GM19035 (cell line): ENCODE measurements around the gene MSMB.
"Not testable (repeated sequence)": the region's sequence is repeated elsewhere in the genome, so short reads cannot be mapped to it uniquely, and the experiment has no call there.

Experiments used
- ATAC-seq: cut with Tn5 transposase; IDR thresholded peaks from one replicate; pipeline ENCODE4 v1.9.1; 2021; ENCODE audit not compliant: unreplicated experiment

The MSMB gene

DNA sequence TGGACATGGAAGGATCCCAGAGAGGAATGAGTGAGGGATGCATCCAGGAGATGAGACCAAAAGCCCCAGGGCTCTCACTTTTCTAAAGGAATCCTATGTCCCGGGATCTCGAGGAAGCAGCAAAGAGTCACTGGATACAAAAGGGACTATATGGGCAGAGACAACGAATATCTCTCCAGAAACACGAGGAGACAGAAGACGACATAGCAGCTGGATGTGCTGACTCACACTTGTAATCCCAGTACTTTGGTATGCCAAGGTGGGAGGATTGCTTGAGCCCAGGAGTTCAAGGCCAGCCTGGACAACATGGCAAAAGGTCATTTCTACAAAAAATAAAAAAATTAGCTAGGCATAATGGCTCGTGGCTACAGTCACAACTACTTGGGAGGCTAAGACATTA, 24.7 kb upstream of the MSMB start:
- ATAC-seq: no peak

DNA sequence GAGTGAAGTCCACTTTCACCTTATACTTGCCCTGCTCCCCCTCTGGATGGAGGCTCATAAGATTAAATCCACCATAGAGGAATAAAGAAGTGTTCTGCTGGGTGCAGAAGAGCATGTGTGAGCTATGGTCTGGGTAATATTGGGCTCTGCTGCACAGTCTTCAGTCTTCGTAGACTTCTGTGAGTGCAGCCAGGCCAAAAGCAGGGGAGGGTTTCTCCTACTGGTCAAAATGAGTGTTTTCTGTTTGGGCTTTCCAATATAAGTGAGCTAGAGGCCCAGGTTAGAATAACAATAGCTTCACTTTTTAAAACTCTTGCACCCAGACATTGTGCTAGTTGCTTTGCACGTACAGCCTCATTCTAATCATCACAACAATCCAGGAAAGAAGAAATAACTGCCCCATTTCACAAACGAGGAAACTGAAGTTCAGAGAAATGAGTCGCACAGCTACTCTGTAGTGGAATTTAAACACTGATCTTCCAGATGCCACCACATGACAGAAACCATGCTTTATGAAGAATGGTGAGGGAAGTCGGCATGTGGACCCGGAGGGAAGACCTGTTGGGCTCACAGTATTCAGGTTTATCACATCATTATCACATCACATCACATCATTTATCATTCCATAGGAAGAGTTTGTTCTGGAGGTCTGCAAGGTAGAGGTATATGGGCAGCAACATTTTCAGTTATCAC, 23.8 kb upstream of the MSMB start:
- no peak for ATAC-seq

DNA sequence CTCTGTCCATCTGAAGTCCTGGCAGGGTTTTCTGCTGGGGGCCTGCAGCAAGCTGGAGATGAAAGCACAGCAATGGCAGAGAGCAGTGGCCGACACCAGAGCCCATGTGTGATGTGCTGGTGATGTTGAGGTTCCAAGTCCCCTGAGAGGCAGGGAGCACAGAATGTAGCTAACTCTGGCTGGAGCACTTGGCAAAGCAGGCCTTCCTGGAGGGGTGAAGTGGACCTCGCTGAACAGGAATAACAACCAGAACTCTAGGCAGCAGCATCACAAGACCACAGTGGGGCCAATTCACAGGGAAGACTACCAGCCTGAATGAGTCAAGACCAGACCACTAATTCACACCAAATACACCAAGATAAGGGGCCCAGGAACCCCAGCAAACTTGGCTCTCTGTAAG, 22.8 kb upstream of the MSMB start:
- ATAC-seq: no peak

DNA sequence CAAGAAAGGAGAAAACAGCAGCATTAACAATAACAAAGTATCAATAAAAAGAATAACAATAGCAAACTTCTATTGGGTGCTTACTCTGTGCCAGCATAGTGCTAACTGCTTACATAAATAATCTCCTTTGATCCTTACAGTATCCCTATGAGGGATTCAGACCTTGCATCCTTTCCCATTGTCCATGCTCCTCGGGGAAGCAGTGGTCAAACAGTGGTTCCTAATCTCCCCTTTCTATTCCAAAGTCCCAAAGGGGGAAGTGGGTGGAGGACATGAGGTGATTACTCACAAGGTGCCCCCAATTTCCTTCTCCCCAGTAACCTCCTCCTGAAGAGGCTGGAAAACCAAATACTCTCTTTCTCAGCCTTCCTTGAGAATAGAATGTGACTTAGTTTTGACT, 22.0 kb upstream of the MSMB start:
- no peak for ATAC-seq

- no peak for ATAC-seq
Measured at GRCh38 chr10:46064269-46064817, 18.3 kb upstream of the MSMB start.

- no peak for ATAC-seq
Measured at GRCh38 chr10:46062723-46063428, 16.8 kb upstream of the MSMB start.

DNA sequence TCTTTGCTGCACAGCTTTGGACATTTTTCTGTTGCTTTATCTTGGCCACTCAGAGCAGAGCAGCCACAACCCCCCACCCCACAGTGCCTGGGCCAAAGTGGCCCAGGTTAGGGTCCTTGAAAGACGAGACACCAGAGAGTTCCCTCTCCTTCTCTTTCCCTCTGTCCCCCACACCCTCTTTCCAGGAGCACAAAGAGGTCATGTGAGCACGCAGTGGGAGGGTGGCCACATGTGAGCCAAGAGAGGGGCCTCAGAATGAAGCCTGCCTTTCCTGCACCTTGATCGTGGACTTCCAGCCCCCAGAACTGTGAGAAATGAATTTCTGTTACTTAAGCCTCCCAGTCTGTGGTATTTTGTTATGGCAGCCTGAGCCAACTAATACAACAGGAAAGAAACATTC, 14.6 kb upstream of the MSMB start:
- no peak for ATAC-seq

- not testable (repeated sequence) for ATAC-seq
Measured at GRCh38 chr10:46057927-46058326, 11.9 kb upstream of the MSMB start.

DNA sequence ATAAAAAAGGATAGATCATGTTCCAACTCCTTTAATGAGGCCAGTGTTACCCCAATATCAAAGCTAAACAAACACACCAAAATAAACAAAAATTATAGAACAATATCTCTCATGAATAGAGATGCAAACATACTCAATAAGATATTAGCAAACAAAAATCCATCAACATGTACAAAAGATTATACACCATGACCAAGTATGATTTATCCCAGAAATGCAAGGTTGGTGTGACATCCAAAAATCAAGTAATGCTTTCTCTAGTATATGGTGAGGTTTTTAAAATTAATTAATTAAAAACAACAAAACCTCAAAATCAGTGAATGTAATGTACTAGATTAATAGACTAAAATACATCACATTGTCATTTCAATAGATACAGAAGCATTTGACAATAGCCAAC, 11.0 kb upstream of the MSMB start:
- no peak for ATAC-seq

GRCh38 chr10:46055771-46056170, 9.7 kb upstream of the MSMB start:
- no peak for ATAC-seq

DNA sequence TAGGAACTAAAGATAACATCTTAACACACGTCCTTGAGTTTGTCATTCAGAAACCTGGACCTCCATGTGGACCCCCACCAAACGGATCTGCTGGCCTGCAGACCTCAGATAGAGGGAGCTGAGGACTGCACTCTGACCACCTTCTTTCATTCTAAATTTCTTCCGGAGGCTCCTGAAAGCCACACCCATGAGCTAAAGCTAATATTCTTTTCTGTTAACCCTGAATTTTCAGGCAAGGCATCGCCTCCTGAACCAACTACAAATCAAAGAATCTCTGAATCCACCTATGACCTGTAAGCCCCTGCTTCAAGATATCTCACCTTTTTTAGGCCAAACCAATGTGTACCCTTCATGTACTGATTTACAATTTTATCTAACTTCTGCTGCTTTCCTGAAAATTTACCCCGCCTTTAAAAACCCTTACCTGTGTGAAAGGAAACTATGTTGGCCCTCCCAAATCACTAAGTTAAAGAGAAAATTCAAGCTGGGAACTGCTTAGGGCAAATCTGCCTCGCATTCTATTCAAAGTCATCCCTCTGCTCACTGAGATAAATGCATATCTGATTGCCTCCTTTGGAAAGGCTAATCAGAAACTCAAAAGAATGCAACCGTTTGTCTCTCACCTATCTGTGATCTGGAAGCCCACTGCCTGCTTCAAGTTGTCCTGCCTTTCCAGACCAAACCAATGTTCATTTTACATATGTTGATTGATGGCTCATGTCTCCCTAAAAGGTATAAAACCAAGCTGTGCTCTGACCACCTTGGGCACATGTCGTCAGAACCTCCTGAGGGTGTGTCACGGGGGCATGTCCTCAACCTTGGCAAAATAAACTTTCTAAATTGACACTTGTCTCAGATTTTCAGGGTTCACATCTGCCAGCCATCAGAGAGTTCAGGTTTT, 7.7 kb upstream of the MSMB start:
- no peak for ATAC-seq

GRCh38 chr10:46052791-46053375, 6.8 kb upstream of the MSMB start:
- no peak for ATAC-seq

GRCh38 chr10:46052057-46052790, 6.2 kb upstream of the MSMB start:
- ATAC-seq: no peak

DNA sequence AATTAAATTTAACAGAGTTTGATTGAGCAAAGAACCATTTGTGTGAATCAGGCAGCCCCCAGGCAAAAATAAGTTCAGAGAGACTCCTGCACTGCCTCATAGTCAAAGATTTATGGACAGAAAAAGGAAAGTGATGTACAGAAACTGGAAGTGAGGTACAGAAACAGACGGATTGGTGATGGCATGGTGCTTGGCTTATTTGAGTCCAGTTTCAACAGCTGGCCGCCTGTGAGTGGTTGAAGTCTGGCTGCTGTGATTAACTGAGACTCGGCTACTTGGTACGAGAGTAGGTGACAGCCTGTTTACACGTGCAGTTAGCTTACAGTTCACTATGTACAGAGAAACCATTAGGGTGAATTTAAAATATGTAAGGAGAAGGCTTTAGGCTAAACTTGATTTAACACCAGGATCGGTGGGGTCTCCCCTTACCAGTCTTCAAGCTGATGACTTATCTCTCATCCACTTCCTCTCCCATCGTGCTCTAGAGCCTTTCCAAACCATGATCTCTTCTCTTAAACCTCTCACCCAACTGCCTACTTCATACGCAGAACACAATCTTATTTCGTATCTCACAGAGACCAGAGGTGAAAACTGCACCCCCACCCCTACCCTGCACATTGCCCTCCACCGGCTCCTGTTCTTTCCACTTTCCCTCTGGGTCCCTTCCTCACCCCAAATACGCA, 5.0 kb upstream of the MSMB start:
- ATAC-seq: no peak

DNA sequence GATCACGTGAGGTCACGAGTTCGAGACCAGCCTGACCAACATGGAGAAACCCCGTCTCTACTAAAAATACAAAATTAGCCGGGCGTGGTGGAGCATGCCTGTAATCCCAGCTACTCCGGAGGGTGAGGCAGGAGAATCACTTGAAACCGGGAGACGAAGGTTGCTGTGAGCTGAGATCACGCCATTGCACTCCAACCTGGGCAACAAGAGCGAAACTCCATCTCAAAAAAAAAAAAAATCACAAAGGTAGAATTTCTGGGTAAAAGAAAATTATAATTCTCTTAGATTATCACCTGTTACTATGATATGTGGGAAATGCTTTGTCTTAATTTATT, 3.4 kb upstream of the MSMB start:
- ATAC-seq: not testable (repeated sequence)

- no peak for ATAC-seq
Measured at GRCh38 chr10:46048152-46048551, 2.1 kb upstream of the MSMB start.

DNA sequence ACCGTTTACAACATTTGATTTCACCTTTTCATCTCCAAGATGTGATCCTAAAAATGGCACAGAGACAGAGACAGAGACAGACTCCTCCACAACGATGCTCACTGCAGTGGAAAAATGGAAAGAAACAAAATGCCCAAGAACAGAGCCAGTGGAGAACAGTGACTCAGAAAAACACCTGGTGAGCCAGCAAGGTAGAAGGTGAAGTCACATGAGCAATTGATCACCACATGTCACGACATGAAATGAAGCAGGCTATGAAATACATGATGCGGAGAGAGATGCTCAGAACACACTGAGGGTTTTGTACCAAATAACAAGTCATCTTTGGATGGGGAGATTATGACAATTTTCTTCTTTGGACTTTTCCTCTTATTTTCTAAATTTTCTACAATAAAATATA, 3.5 kb downstream of the MSMB start:
- ATAC-seq: no peak

DNA sequence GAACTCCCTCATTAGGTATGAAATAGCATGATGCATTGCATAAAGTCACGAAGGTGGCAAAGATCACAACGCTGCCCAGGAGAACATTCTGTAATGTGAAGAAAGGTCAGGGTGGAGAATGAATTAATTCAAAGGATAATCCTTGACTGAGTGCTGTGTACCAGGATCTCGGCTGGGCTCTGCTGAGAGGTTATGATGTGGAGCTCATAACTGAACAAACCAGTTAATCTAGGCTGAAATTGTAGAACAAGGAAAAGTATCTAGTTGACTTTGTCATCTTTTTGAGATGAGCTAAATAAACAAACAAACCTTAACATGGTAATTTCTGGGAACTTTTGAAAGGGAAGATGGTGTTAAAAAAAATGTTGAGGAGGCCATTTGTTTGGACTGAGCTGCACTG, 6.1 kb downstream of the MSMB start:
- ATAC-seq: no peak

DNA sequence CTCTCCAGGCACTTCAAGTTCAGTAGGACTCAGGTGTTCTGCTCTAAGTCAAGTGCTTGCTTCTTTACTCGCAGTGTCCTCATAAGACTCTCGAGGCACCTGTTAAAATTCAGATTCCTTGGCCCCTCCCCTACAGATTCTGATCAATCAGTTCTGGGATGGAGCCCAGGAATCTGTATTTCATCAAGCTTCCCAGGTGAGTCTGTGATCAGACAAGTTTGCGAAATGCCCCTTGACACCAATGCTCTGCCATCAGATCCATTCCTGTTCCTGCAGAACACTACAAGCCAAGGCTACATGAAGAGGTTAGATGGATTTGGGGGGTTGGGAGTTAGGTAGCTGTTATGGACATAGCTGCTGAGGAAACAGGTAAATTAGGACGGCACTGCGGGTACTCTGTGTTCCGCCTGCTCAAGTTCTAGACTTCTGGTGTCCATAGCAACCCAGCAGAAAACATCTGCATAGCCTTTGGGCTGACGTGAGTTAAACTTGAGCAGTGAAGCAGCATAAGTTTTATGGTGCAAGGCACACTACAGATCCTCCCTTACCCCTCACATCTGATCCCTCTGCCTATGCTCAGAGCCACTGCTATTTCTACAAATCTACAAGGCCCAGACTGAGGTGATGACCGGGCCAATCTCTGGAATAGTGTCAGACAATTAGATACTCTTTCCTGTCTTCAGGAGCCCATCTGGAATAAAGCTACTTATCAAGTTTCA, 8.8 kb downstream of the MSMB start:
- ATAC-seq: no peak
